Keratinocyte (primary cell): ENCODE results near the gene GPRIN1.

ENCODE experiments used
- CTCF ChIP-seq, 3 experiments: IDR thresholded peaks in 1 of 3; conservative IDR thresholded peaks in 1 of 3; optimal IDR thresholded peaks in 1 of 3; 2 replicates in 2 of 3; 3 replicates in 1 of 3; pipeline versions ENCODE3 to v1.5.1; 2011; ENCODE audit warnings: low read length in 3 of 3, mild to moderate bottlenecking in 3 of 3, moderate library complexity in 2 of 3, control low read depth in 1 of 3, inconsistent platforms in 1 of 3; ENCODE audit not compliant: insufficient read depth in 2 of 3; ENCODE audit errors: extremely low read depth in 1 of 3
- EZH2 ChIP-seq: IDR thresholded peaks from one replicate; pipeline ENCODE4 v1.6.1; 2012; ENCODE audit warnings: inconsistent platforms, mild to moderate bottlenecking, low read length, moderate library complexity

GRCh38 chr5:176637556-176637955, 27.6 kb upstream of the GPRIN1 start:
- TF ChIP-seq CTCF (optimal IDR thresholded peaks at IDR 0.05 in 1 of 3, IDR thresholded peaks at IDR 0.05 in 1 of 3, conservative IDR thresholded peaks at IDR 0.05 in 1 of 3; ENCODE audit: extremely low read depth in 1 of 3, insufficient read depth in 2 of 3, low read length in 3 of 3) (no peak), EZH2 (no peak)
